CD14-positive monocyte (primary cell): ENCODE data around the gene UQCRH. TPM values are rescaled to one million over a fixed set of nuclear protein-coding genes. Genes with fewer than 3 reads are reported as not detected.

Experiments
- DNase-seq, 3 donors: peaks; one replicate each; pipeline ENCODE4 v3.0.0-alpha.2; 2011 to 2022
- H2AFZ ChIP-seq: 2 replicates; pipeline ENCODE4 v1.6.0; 2012; ENCODE audit warnings: mild to moderate bottlenecking, low read depth, low read length, inconsistent platforms; ENCODE audit not compliant: insufficient read depth, poor library complexity, severe bottlenecking
- H3K27ac ChIP-seq, 2 donors: 1 replicate in 1 of 2; 2 replicates in 1 of 2; pipeline ENCODE4 v1.5.1; 2012 to 2013; ENCODE audit warnings: low read length in 2 of 2, control low read depth in 1 of 2, inconsistent platforms in 1 of 2, low read depth in 1 of 2, mild to moderate bottlenecking in 1 of 2
- H3K27me3 ChIP-seq, 2 donors: one replicate each; pipeline versions ENCODE4 v1.6.0 to v1.6.1; 2011 to 2013; ENCODE audit warnings: low read length in 2 of 2; ENCODE audit not compliant: control insufficient read depth in 2 of 2, insufficient read depth in 2 of 2
- H3K36me3 ChIP-seq, 2 donors: replicated peaks in 1 of 2; 1 replicate in 1 of 2; 2 replicates in 1 of 2; pipeline versions ENCODE4 v1.5.1 to v1.6.1; 2012 to 2013; ENCODE audit warnings: low read length in 2 of 2, control low read depth in 1 of 2, inconsistent platforms in 1 of 2, mild to moderate bottlenecking in 1 of 2; ENCODE audit not compliant: insufficient read depth in 2 of 2, control insufficient read depth in 1 of 2
- H3K4me1 ChIP-seq, 2 donors: 1 replicate in 1 of 2; 2 replicates in 1 of 2; pipeline versions ENCODE4 v1.5.1 to v1.6.1; 2012 to 2013; ENCODE audit warnings: low read length in 2 of 2, control low read depth in 1 of 2, inconsistent platforms in 1 of 2, mild to moderate bottlenecking in 1 of 2, moderate library complexity in 1 of 2; ENCODE audit not compliant: insufficient read depth in 2 of 2, control insufficient read depth in 1 of 2
- H3K4me2 ChIP-seq: replicated peaks from 2 replicates; pipeline ENCODE3; 2012; ENCODE audit warnings: low read length, moderate library complexity, mild to moderate bottlenecking; ENCODE audit not compliant: poor library complexity, severe bottlenecking; ENCODE audit errors: extremely low read depth
- H3K4me3 ChIP-seq, 3 experiments: fragments of 200-600 bp in 1 of 3; sonication (generic) in 1 of 3; replicated peaks in 1 of 3; 1 replicate in 2 of 3; 2 replicates in 1 of 3; pipeline ENCODE4 v1.5.1; 2011 to 2013; ENCODE audit warnings: low read length in 3 of 3, mild to moderate bottlenecking in 3 of 3, control low read depth in 2 of 3, low read depth in 2 of 3, inconsistent platforms in 1 of 3, moderate library complexity in 1 of 3
- H3K79me2 ChIP-seq: 2 replicates; pipeline ENCODE4 v1.6.0; 2012; ENCODE audit warnings: mild to moderate bottlenecking, control low read depth, inconsistent platforms, low read length, moderate library complexity; ENCODE audit not compliant: insufficient read depth
- H3K9ac ChIP-seq: 2 replicates; pipeline ENCODE4 v1.6.0; 2017; ENCODE audit warnings: low read length, mild to moderate bottlenecking; ENCODE audit not compliant: insufficient read depth, poor library complexity, severe bottlenecking
- H3K9me3 ChIP-seq, 2 donors: replicated peaks in 1 of 2; 1 replicate in 1 of 2; 2 replicates in 1 of 2; pipeline versions ENCODE4 v1.5.1 to v1.6.1; 2012 to 2013; ENCODE audit warnings: low read length in 2 of 2, control low read depth in 1 of 2; ENCODE audit not compliant: control insufficient read depth in 1 of 2, insufficient read depth in 1 of 2
- H4K20me1 ChIP-seq: 2 replicates; pipeline ENCODE4 v1.6.0; 2012; ENCODE audit warnings: mild to moderate bottlenecking, low read length, control low read depth, moderate library complexity; ENCODE audit not compliant: insufficient read depth
- H3K27ac Mint-ChIP-seq, 7 donors: one replicate each; pipeline ENCODE4 v1.8.0; 2020; ENCODE audit warnings: mild to moderate bottlenecking in 7 of 7, mixed read lengths in 7 of 7, moderate library complexity in 6 of 7, inconsistent platforms in 2 of 7
- H3K27me3 Mint-ChIP-seq, 3 donors: one replicate each; pipeline ENCODE4 v1.8.0; 2021 to 2022; ENCODE audit warnings: low read depth in 3 of 3, mild to moderate bottlenecking in 3 of 3, mixed read lengths in 3 of 3, moderate library complexity in 3 of 3, inconsistent platforms in 1 of 3
- H3K36me3 Mint-ChIP-seq, 2 donors: one replicate each; pipeline ENCODE4 v1.8.0; 2020; ENCODE audit warnings: mixed read lengths in 2 of 2, inconsistent platforms in 1 of 2, mild to moderate bottlenecking in 1 of 2
- H3K4me1 Mint-ChIP-seq: one replicate; pipeline ENCODE4 v1.8.0; 2020; ENCODE audit warnings: mild to moderate bottlenecking, mixed read lengths
- H3K4me3 Mint-ChIP-seq, 2 donors: one replicate each; pipeline ENCODE4 v1.8.0; 2020; ENCODE audit warnings: mild to moderate bottlenecking in 2 of 2, mixed read lengths in 2 of 2, moderate library complexity in 1 of 2
- H3K9me3 Mint-ChIP-seq, 7 donors: one replicate each; pipeline ENCODE4 v1.8.0; 2020 to 2022; ENCODE audit warnings: mixed read lengths in 7 of 7, mild to moderate bottlenecking in 6 of 7, moderate library complexity in 6 of 7, inconsistent platforms in 2 of 7
- CTCF ChIP-seq: fragments of 200-600 bp; IDR thresholded peaks from one replicate; pipeline ENCODE4 v1.8.0; 2022; ENCODE audit warnings: antibody characterized with exemption, mild to moderate bottlenecking
- WGBS: methylation state at CpG from one replicate; pipeline ENCODE4 v1.1.5; 2013; ENCODE audit warnings: missing lambda C conversion rate; ENCODE audit not compliant: insufficient coverage; 5-methylcytosine and 5-hydroxymethylcytosine counted together
- intact Hi-C, 2 donors: fragments of 100-400 bp; cut with micrococcal nuclease; formaldehyde crosslinking; loops; one replicate each; pipeline versions ENCODE4 v1.15.0 to v1.15.1; 2023
- polyA plus RNA-seq, 3 donors: library from polyadenylated mRNA; depleted of rRNA in 1 of 3; unstranded in 2 of 3; stranded (reverse) in 1 of 3; fragments of 300-500 nt in 2 of 3; fragments of >200 nt in 1 of 3; fragmentation: Illumina TruSeq in 2 of 3; gene quantifications; 1 replicate in 2 of 3; 2 replicates in 1 of 3; pipeline ENCODE4 v1.2.3, GENCODE V29; 2012 to 2021

UQCRH gene
- polyA plus RNA-seq, 3 donors: 261 to 341 (median 266) TPM

GRCh38 chr1:46362158-46362557 is 58.7 kb downstream of the UQCRH start:
- Mint-ChIP-seq H3K4me3 (no peak overlapping the region), H3K27me3 (no peaks in the 10 kb centered on the region), H3K4me1 (peaks cover 6% of the 10 kb centered on the region), H3K36me3 (peaks cover 56 to 71% of the 10 kb centered on the region in 2 donors), H3K27ac (peak overlapping the region in 1 of 7 donors; percentile 48), H3K9me3 (no peaks in the 10 kb centered on the region)
- H3K4me2 ChIP-seq: no peak overlapping the region
- no peak overlapping the region for H3K9ac ChIP-seq
- no peaks in the 10 kb centered on the region for H4K20me1 ChIP-seq
- H3K27ac ChIP-seq: no peak overlapping the region
- no peak overlapping the region for H3K4me3 ChIP-seq
- peaks cover 3 to 6% of the 10 kb centered on the region in 2 donors for H3K4me1 ChIP-seq
- 100% methylated on average over 2 of the region's 3 CpGs for WGBS
- no peaks in the 10 kb centered on the region for H3K79me2 ChIP-seq
- no peak for TF ChIP-seq CTCF
- intact Hi-C loops: no loop called here
- H2AFZ ChIP-seq: no peak overlapping the region
- no peaks in the 10 kb centered on the region for H3K9me3 ChIP-seq
- peaks cover 60 to 80% of the 10 kb centered on the region in 2 donors for H3K36me3 ChIP-seq
- no peaks in the 10 kb centered on the region for H3K27me3 ChIP-seq
- DNase-seq: no peak

- no peak overlapping the region for H3K4me3 ChIP-seq
- Mint-ChIP-seq H3K4me1 (peaks cover 5% of the 10 kb centered on the region), H3K4me3 (no peak overlapping the region), H3K27ac (no peak overlapping the region), H3K9me3 (no peaks in the 10 kb centered on the region), H3K36me3 (peaks cover 57 to 76% of the 10 kb centered on the region in 2 donors), H3K27me3 (no peaks in the 10 kb centered on the region)
- H3K79me2 ChIP-seq: no peaks in the 10 kb centered on the region
- no peak overlapping the region for H3K27ac ChIP-seq
- H3K9ac ChIP-seq: no peak overlapping the region
- H3K36me3 ChIP-seq: peaks cover 61 to 78% of the 10 kb centered on the region in 2 donors
- no peak for TF ChIP-seq CTCF
- H2AFZ ChIP-seq: no peak overlapping the region
- 100% methylated on average over 5 of the region's 5 CpGs for WGBS
- H4K20me1 ChIP-seq: no peaks in the 10 kb centered on the region
- H3K4me2 ChIP-seq: no peak overlapping the region
- H3K4me1 ChIP-seq: peaks cover 3 to 5% of the 10 kb centered on the region in 2 donors
- H3K9me3 ChIP-seq: no peaks in the 10 kb centered on the region
- DNase-seq: no peak
- intact Hi-C loops: no loop called here
- H3K27me3 ChIP-seq: no peaks in the 10 kb centered on the region
Observed at GRCh38 chr1:46363121-46363520, 59.6 kb downstream of the UQCRH start.
